HCT116 (cell line): ENCODE data around the gene PMM1. TPM values are rescaled to one million over a fixed set of nuclear protein-coding genes. Genes with fewer than 3 reads are reported as not detected.

Experiments used
- ATAC-seq: fragments of 200-7000 bp; cut with Tn5 transposase; 2 replicates; pipeline ENCODE4 v1.9.1; 2020; ENCODE audit warnings: mild to moderate bottlenecking, moderate library complexity
- BruUV-seq: library from RNA; stranded (reverse); fragments of 400-500 nt; replicated peaks from 2 replicates; lab custom pipeline; 2021; lab: Mats Ljungman, UMichigan
- CTCF ChIA-PET: fragments of 300-600 bp; sonication (Branson Sonifier 250); formaldehyde crosslinking; loops from one replicate; lab custom pipeline; 2021; ENCODE audit warnings: antibody characterized with exemption; lab: Charles Lee
- POLR2A ChIA-PET: fragments of 300-600, 350-600 bp; sonication (Branson Sonifier 250); formaldehyde crosslinking; loops from one replicate; lab custom pipeline; 2021; ENCODE audit warnings: antibody characterized with exemption; lab: Charles Lee
- RAD21 ChIA-PET, 2 experiments: fragments of 300-600 bp; sonication (Branson Sonifier 250); formaldehyde crosslinking; loops; one replicate each; lab custom pipeline; 2023; ENCODE audit warnings: low total read pairs in 2 of 2; ENCODE audit not compliant: uncharacterized antibody in 2 of 2, unreplicated experiment in 2 of 2, low non-redundant PET in 1 of 2; lab: Charles Lee
- DNase-seq: peaks from one replicate; pipeline ENCODE4 v3.0.0-alpha.2; 2010; ENCODE audit warnings: low read depth, low spot score
- H2AFZ ChIP-seq: fragments of 200-600 bp; shearing (Covaris generic), sonication (generic); 2 replicates; pipeline ENCODE4 v1.6.1; 2017; ENCODE audit warnings: low read depth, mixed run types, mixed read lengths, antibody characterized with exemption, low read length; ENCODE audit not compliant: poor library complexity, severe bottlenecking
- H3K27ac ChIP-seq: 2 replicates; pipeline ENCODE4 v1.5.1; 2012; ENCODE audit warnings: low read depth, low read length
- H3K27me3 ChIP-seq: fragments of 200-600 bp; sonication (generic); 2 replicates; pipeline ENCODE4 v1.6.1; 2016; ENCODE audit warnings: mixed run types, low read length, mixed read lengths; ENCODE audit not compliant: insufficient read depth
- H3K36me3 ChIP-seq, 2 experiments: fragments of 200-500 bp in 1 of 2; fragments of 200-600 bp in 1 of 2; sonication (Bioruptor generic) in 1 of 2; sonication (generic) in 1 of 2; 2 replicates each; pipeline versions ENCODE4 v1.5.1 to v1.6.1; 2014 to 2016; ENCODE audit warnings: low read length in 2 of 2, inconsistent platforms in 1 of 2, mixed read lengths in 1 of 2, mixed run types in 1 of 2; ENCODE audit not compliant: insufficient read depth in 2 of 2, control insufficient read depth in 1 of 2
- H3K4me1 ChIP-seq, 2 experiments: fragments of 200-600 bp in 1 of 2; sonication (generic) in 1 of 2; 2 replicates each; pipeline versions ENCODE4 v1.5.1 to v1.6.1; 2012 to 2017; ENCODE audit warnings: low read length in 2 of 2, inconsistent platforms in 1 of 2, mild to moderate bottlenecking in 1 of 2, mixed read lengths in 1 of 2, mixed run types in 1 of 2, moderate library complexity in 1 of 2; ENCODE audit not compliant: insufficient read depth in 2 of 2, control insufficient read depth in 1 of 2
- H3K4me2 ChIP-seq: fragments of 200-600 bp; sonication (generic); 2 replicates; pipeline ENCODE4 v1.6.1; 2017; ENCODE audit warnings: mixed run types, low read length, mixed read lengths
- H3K4me3 ChIP-seq, 2 experiments: fragments of 200-600 bp in 1 of 2; sonication (generic) in 1 of 2; replicated peaks in 1 of 2; 2 replicates each; pipeline ENCODE4 v1.5.1; 2011 to 2016; ENCODE audit warnings: low read length in 2 of 2, control low read depth in 1 of 2, low read depth in 1 of 2, mild to moderate bottlenecking in 1 of 2, mixed read lengths in 1 of 2, mixed run types in 1 of 2
- H3K79me2 ChIP-seq: fragments of 200-600 bp; sonication (generic); 2 replicates; pipeline ENCODE4 v1.6.1; 2017; ENCODE audit warnings: mild to moderate bottlenecking, mixed run types, low read length, moderate library complexity, mixed read lengths; ENCODE audit not compliant: insufficient read depth
- H3K9ac ChIP-seq: fragments of 200-600 bp; sonication (generic); 2 replicates; pipeline ENCODE4 v1.6.1; 2016; ENCODE audit warnings: low read length, mixed read lengths
- H3K9me2 ChIP-seq: fragments of 200-600 bp; sonication (generic), shearing (Covaris generic); 2 replicates; pipeline ENCODE4 v1.6.1; 2017; ENCODE audit warnings: mixed run types, mild to moderate bottlenecking, moderate library complexity; ENCODE audit not compliant: insufficient read depth
- H3K9me3 ChIP-seq, 2 experiments: fragments of 200-500 bp in 1 of 2; fragments of 200-600 bp in 1 of 2; sonication (Bioruptor generic) in 1 of 2; sonication (generic) in 1 of 2; 2 replicates each; pipeline ENCODE4 v1.6.1; 2014 to 2017; ENCODE audit warnings: low read length in 2 of 2, mixed read lengths in 2 of 2, inconsistent platforms in 1 of 2, low read depth in 1 of 2, mild to moderate bottlenecking in 1 of 2, mixed run types in 1 of 2, moderate library complexity in 1 of 2; ENCODE audit not compliant: control insufficient read depth in 1 of 2, insufficient read depth in 1 of 2
- H4K20me1 ChIP-seq: fragments of 200-600 bp; sonication (generic), shearing (Covaris generic); 2 replicates; pipeline ENCODE4 v1.6.1; 2017; ENCODE audit warnings: mixed run types, mild to moderate bottlenecking, moderate library complexity; ENCODE audit not compliant: insufficient read depth
- ATF3 ChIP-seq: IDR thresholded peaks from 2 replicates; pipeline ENCODE4 v1.6.1; 2012
- CBX3 ChIP-seq: IDR thresholded peaks from 2 replicates; pipeline ENCODE4 v1.6.1; 2012; ENCODE audit warnings: low read depth
- CEBPB ChIP-seq: IDR thresholded peaks from 2 replicates; pipeline ENCODE4 v1.6.1; 2012; ENCODE audit warnings: low read depth
- EGR1 ChIP-seq: IDR thresholded peaks from 2 replicates; pipeline ENCODE4 v1.6.1; 2012; ENCODE audit warnings: low read depth
- ELF1 ChIP-seq: IDR thresholded peaks from 2 replicates; pipeline ENCODE4 v1.6.1; 2012; ENCODE audit warnings: low read depth, borderline replicate concordance
- EZH2 ChIP-seq: fragments of 200-600 bp; sonication (generic); IDR thresholded peaks from 2 replicates; pipeline ENCODE4 v1.6.1; 2017; ENCODE audit warnings: antibody characterized with exemption, mixed run types
- EZH2phosphoT487 ChIP-seq: fragments of 200-600 bp; IDR thresholded peaks from 2 replicates; pipeline ENCODE4 v1.6.1; 2018; ENCODE audit warnings: antibody characterized with exemption, borderline replicate concordance
- FOSL1 ChIP-seq: IDR thresholded peaks from 2 replicates; pipeline ENCODE4 v1.6.1; 2012; ENCODE audit warnings: low read depth
- MAX ChIP-seq: IDR thresholded peaks from 2 replicates; pipeline ENCODE4 v1.6.1; 2012
- POLR2AphosphoS5 ChIP-seq: IDR thresholded peaks from 2 replicates; pipeline ENCODE4 v1.6.1; 2011; ENCODE audit warnings: mild to moderate bottlenecking, low read depth, low read length, moderate library complexity
- RAD21 ChIP-seq: IDR thresholded peaks from 2 replicates; pipeline ENCODE4 v1.6.1; 2012; ENCODE audit warnings: low read depth, mild to moderate bottlenecking
- SIN3A ChIP-seq: IDR thresholded peaks from 2 replicates; pipeline ENCODE4 v1.6.1; 2012; ENCODE audit warnings: low read depth
- SP1 ChIP-seq: IDR thresholded peaks from 2 replicates; pipeline ENCODE4 v1.6.1; 2012; ENCODE audit warnings: low read depth
- SRF ChIP-seq: IDR thresholded peaks from 2 replicates; pipeline ENCODE4 v1.6.1; 2012; ENCODE audit warnings: low read depth
- TCF7L2 ChIP-seq: IDR thresholded peaks from 2 replicates; pipeline ENCODE4 v1.7.0; 2011; ENCODE audit warnings: borderline replicate concordance, inconsistent platforms; ENCODE audit not compliant: insufficient read depth, insufficient read length; ENCODE audit errors: extremely low read depth
- YY1 ChIP-seq: IDR thresholded peaks from 2 replicates; pipeline ENCODE4 v1.6.1; 2011; ENCODE audit warnings: low read length, low read depth, moderate library complexity, mild to moderate bottlenecking; ENCODE audit not compliant: insufficient replicate concordance; ENCODE audit errors: extremely low read depth
- ZBTB33 ChIP-seq: IDR thresholded peaks from 2 replicates; pipeline ENCODE4 v1.6.1; 2011; ENCODE audit warnings: mild to moderate bottlenecking, low read length, moderate library complexity; ENCODE audit not compliant: insufficient replicate concordance; ENCODE audit errors: extremely low read depth
- ZFX ChIP-seq: fragments of 450-650 bp; IDR thresholded peaks from 2 replicates; pipeline ENCODE4 v1.6.1; 2017
- intact Hi-C: fragments of 100-400 bp; cut with micrococcal nuclease; formaldehyde crosslinking; loops from 2 replicates; pipeline ENCODE4 v1.10.0; 2022
- total RNA-seq: library from RNA; stranded (reverse); gene quantifications from one replicate; pipeline ENCODE4 v1.2.1, GENCODE V29; 2021; ENCODE audit not compliant: unreplicated experiment
- TF ChIP-seq, protein P1 (sequence below): IDR thresholded peaks from 2 replicates; pipeline ENCODE4 v1.6.1; 2012; ENCODE audit warnings: low read depth

The PMM1 gene
- total RNA-seq, 1 experiment from 2014 or later = 31.7 TPM

DNA sequence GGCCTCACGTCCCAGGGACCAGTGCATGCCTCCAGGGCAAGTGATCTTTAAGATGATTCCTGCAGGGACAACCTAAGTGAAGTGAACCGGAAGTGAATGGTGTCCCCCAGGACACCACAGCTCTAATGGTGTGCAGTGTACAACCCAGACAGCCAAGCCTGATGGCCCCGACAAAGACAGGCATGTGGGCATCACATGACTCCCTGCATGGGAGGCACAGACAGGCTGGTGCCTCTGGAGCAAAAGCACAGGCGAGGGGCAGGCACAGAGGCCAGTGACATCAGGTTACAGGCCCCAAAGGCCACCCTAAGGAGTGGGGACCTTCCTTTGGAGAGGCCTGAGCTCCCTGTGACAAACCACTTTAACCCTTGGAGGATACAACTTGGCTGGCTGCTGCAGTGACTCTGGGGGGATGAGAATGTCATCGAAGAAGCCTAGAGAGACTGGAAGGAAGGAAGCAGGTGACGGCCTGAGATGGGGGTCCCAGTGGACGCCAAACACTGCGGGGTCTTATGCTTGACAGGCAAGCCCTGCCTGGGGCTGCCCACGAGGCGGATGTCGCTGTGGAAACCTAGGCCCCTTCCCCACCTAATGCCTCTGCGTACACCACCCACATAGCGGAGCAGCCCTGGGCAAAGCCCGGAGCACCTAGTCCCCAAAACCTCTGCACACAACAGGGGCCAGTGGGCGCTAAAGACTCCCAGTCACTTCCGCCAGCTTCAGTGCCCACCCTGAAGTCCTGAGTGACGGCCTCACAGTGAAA, 57.7 kb downstream of the PMM1 start:
- H4K20me1 ChIP-seq = peaks cover 2% of the 10 kb centered on the region; the same call in 1 of the 2 replicates
- no peak for DNase-seq
- ChIA-PET POLR2A (no interaction called here), RAD21 (no interaction called here), CTCF (no interaction called here)
- H2AFZ ChIP-seq = no peak overlapping the region
- no peaks in the 10 kb centered on the region for H3K9me2 ChIP-seq
- BruUV-seq = no TSS peak
- no peak overlapping the region for H3K9ac ChIP-seq
- no peaks in the 10 kb centered on the region for H3K9me3 ChIP-seq
- no peak for ATAC-seq
- H3K79me2 ChIP-seq = peaks cover 57% of the 10 kb centered on the region
- H3K27ac ChIP-seq = no peak overlapping the region
- no peaks in the 10 kb centered on the region for H3K27me3 ChIP-seq
- TF ChIP-seq EZH2 (no peak), CEBPB (no peak), MAX (no peak), ZFX (no peak), YY1 (no peak), SIN3A (no peak), SP1 (no peak), SRF (no peak), POLR2AphosphoS5 (no peak), FOSL1 (no peak), CBX3 (no peak), EZH2phosphoT487 (no peak), ELF1 (no peak), RAD21 (no peak), EGR1 (no peak), ATF3 (no peak), TCF7L2 (no peak), ZBTB33 (no peak)
- TF ChIP-seq, protein P1, sequence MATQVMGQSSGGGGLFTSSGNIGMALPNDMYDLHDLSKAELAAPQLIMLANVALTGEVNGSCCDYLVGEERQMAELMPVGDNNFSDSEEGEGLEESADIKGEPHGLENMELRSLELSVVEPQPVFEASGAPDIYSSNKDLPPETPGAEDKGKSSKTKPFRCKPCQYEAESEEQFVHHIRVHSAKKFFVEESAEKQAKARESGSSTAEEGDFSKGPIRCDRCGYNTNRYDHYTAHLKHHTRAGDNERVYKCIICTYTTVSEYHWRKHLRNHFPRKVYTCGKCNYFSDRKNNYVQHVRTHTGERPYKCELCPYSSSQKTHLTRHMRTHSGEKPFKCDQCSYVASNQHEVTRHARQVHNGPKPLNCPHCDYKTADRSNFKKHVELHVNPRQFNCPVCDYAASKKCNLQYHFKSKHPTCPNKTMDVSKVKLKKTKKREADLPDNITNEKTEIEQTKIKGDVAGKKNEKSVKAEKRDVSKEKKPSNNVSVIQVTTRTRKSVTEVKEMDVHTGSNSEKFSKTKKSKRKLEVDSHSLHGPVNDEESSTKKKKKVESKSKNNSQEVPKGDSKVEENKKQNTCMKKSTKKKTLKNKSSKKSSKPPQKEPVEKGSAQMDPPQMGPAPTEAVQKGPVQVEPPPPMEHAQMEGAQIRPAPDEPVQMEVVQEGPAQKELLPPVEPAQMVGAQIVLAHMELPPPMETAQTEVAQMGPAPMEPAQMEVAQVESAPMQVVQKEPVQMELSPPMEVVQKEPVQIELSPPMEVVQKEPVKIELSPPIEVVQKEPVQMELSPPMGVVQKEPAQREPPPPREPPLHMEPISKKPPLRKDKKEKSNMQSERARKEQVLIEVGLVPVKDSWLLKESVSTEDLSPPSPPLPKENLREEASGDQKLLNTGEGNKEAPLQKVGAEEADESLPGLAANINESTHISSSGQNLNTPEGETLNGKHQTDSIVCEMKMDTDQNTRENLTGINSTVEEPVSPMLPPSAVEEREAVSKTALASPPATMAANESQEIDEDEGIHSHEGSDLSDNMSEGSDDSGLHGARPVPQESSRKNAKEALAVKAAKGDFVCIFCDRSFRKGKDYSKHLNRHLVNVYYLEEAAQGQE = no peak
- TF ChIP-seq, all 23 proteins: peak for 0
- H3K36me3 ChIP-seq = peaks cover 45 to 65% of the 10 kb centered on the region in 2 experiments; a peak in 3 of 4 replicates
- intact Hi-C loops = no loop called here
- no peak overlapping the region for H3K4me3 ChIP-seq
- H3K4me2 ChIP-seq = no peak overlapping the region
- no peaks in the 10 kb centered on the region for H3K4me1 ChIP-seq
